RPMI7951 (cell line): Measurements from ENCODE around the gene AKAP9. TPM values are rescaled to one million over a fixed set of nuclear protein-coding genes. Genes with fewer than 3 reads are reported as not detected.
A peak's percentile ranks its signal among the peaks of the same experiment; 100 is the strongest.
"Not testable (repeated sequence)": the region's sequence is repeated elsewhere in the genome, so short reads cannot be mapped to it uniquely, and the experiment has no call there.

ENCODE experiments used
- DNase-seq: peaks from one replicate; pipeline ENCODE4 v3.0.0-alpha.2; 2012; ENCODE audit warnings: low read depth
- total RNA-seq: library from RNA; depleted of rRNA; stranded (reverse); fragments of >200 nt; shearing (Covaris generic); gene quantifications from 2 replicates; pipeline ENCODE4 v1.2.3, GENCODE V29; 2014

Gene AKAP9
- total RNA-seq, 1 experiment from 2014 or later = 22.3 TPM

DNA sequence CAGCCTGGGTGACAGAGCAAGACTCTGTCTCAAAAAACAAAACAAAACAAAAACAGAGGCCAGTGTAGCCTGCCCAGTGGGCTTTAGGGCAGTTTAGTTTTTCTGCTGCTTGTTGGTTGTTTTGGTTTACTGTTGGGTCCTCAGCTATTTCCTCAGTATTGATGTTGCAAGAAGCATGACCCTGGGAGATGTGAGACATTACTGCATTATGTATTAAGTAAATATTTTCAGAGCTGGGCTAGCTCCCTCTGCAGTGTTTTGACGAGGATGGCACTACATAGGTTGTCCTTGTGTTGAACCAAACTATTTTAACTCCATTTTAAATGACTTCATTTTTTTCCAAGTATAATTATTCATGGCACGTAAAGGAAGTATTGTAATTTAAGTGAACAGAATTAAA is 4.8 kb downstream of the AKAP9 start:
- no peak for DNase-seq

DNA sequence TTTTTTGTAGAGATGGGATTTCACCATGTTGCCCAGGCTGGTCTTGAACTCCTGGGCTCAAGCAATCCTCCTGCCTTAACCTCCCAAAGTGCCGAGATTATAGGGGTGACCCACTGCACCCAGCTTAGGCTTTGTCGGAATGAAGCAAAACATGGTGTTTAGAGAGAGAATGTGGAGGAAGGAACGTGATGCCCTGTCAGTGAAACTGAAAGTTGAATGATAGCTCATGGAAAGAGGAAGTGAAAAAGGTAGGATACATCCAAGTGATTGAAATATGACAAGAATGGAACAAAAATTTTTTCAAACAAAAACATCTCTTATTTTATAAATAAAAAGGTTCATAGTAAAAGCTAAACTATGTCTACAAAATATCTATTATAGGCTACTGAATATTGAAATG is 5.9 kb downstream of the AKAP9 start:
- DNase-seq = no peak

DNA sequence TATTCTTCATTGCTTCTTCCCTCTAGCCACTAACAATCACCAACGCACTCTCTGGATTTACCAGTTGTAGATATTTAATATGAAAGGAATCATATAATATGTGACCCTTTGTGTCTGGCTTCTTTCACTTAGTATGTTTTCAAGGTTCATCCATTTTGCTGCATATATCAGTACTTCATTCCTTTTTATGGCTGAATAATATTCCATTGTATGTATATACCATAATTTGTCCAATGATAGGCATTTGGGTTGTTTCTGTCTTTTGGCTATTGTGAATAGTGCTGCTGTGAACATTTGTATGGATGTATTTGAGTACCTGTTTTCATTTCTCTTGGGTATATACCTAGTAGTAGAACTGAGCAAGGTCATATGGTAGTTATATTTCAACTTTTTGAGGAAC is 7.3 kb downstream of the AKAP9 start:
- no peak for DNase-seq

DNA sequence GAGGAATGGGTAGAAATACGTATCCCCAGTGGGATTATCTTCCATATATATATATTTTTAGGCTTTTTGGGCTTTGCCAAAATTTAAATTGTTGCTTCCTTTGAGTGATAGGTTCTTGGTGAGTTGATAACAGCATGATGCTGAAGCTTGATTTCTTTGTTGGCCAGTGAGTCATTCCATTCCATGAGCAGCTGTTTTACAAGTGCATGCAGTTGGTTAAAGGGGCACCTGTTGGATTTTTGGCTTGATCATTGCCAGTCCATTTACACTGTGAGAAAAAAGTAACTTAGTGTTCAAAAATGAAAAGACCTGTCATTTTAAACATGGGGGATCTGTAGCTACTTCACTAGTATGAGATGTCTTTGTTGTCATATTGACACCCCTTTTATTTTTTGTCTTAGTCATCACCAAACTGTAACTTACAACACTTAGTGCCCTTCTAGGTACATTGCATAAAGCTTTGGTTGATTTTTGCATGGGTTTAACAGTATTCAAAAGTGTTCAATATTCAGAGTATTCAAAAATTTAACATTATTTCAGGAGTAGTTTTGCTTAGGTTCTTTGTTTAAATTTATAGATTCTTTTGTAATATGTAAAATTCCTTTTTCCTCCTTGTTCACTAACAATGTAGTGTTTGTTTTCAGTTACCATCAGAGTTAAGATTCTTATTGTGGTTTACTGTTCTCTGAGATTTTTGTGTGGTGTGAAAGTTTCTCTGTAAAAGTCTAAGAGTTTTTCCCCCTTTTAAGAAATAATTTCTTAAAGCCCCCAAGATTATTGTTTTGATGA is 8.8 kb downstream of the AKAP9 start:
- DNase-seq = peak; percentile 57

DNA sequence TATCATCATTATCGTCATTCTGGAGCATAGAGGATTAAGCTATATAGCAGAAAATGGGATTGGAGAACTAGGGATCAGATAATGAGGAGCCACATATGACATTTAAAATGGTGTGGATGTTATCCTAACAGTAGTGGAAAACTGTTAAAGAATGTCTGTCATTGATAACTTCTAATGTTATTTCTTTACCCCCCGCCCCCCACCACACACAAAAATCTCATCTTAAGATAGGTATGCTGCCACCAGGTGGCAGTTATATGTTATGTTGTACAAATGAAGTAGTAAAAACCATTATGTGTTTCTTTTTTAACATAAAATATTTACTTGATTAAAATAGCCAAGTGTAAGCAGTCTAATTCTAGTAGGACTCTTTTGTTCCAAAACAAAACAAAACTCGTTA is 13.0 kb downstream of the AKAP9 start:
- peak; percentile 17 for DNase-seq

DNA sequence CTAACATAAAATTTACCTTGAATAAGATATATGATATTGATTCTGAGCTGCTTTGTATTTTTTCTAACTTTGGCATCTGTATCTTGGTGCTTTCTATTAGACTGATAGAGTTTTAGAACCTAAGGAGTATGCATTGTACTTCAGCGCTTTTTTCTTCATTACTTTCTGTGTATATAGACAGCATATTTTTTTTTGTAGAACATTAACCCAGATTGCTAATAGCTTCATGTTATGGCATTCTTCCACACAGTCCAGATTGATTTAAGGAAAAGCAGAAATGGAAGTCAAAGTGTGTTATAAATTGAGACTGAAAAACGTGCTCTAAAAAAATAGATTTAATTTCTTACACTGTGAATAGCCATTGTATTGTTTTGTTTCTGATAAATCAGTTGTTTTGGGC is 15.8 kb downstream of the AKAP9 start:
- DNase-seq = not testable (repeated sequence)

DNA sequence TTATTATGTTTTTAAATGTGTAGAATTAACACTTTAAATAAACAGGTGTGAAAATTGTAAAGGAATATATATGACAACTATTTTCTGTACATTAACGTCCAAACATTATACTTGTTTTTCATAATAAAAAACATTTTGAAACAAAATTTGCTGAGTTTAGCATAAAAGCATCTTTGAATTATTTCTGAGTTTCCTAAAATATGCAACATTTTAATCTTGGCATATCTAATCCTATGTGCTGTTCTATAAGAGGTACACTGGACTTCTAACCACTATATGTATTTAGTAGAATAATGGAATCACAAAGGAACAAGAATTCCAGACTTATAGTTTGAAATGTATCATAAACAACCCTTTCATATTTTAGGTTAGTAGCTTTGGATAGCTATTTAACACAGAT is 16.6 kb downstream of the AKAP9 start:
- no peak for DNase-seq

DNA sequence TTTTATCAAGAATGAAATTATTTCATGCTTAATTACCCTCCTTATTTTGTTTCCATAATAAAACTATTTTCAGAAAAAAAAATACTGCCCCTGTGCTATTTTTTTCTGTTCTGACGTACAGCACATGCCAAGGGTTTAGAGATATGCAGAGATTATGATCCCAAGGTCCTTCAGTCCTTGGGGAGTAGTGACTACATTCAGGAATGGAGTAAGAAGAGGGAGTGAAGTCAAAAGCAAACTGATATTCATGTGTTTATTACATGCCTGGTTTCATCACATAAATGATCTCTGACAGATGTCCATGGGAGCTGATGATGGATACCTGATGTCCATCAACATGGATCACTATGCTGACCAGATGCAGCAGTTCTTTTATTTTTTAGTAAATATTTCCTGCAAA is 17.2 kb downstream of the AKAP9 start:
- DNase-seq = no peak

DNA sequence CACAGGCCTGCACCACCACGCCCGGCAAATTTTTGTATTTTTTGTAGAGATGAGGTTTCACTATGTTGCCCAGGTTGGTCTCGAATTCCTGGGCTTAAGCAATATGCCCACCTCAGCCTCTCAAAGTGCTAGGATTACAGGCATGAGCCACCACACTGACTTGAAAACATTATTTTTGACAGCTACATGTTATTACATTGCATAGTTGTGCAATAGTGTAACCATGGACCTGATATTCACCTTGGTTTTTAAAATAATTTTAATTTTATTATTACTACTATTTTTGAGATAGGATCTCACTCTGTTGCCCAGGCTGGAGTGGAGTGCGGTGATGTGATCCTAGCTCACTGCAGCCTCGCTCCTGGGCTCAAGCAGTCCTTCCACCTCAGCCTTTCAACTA is 18.4 kb downstream of the AKAP9 start:
- no peak for DNase-seq

DNA sequence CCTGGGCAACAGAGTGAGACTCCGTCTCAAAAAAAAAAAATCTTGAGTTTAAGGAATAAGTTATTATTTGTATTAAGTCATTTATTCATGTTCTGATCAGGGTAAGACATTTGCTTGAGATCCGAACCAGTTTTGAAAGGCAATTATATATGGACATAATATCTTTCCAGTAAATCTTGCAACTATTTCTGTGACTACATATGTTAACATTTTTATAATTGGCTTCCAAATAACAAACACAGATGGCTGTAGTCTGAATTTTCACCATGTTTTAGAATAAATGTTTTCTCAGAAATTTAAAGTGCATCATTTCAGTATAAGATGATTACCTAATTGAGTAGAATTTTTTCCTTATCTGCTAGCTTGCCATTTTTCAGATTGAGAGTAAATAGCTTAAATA is 21.2 kb downstream of the AKAP9 start:
- no peak for DNase-seq

DNA sequence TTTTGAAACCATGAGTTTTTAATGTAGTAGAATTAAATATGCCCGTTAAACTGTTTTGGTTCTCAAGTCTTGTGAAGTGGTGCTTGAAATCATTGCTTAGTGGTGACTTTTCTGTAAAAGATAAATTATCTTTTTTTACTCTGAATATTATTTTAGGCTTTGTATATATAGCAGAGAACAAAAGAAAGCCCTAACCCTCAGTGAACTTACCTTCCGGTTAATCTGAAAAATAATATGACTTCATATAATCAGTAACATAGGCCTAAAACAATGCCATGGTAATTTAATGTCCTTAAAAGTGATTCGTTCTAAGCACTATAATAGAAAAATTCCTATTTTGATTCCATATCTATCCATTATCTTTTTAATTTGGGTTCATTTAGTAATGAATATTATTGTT is 21.8 kb downstream of the AKAP9 start:
- no peak for DNase-seq

DNA sequence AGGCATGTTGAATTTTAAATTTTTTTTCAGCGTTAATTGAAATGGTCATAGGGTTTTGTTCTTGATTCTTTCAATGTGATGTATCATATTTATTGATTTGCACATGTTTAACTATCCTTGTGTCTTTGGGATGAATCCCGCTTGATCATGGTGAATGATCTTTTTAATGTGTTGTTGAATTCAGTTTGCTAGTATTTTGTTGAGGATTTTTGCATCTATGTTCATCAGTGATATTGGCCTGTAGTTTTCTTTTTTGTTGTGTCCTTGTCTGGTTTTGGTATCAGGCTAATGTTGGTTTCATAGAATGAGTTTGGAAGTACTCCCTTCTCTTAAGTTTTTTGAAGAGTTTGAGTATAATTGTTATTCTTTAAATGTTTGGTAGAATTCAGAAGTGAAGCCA is 26.9 kb downstream of the AKAP9 start:
- DNase-seq = not testable (repeated sequence)

DNA sequence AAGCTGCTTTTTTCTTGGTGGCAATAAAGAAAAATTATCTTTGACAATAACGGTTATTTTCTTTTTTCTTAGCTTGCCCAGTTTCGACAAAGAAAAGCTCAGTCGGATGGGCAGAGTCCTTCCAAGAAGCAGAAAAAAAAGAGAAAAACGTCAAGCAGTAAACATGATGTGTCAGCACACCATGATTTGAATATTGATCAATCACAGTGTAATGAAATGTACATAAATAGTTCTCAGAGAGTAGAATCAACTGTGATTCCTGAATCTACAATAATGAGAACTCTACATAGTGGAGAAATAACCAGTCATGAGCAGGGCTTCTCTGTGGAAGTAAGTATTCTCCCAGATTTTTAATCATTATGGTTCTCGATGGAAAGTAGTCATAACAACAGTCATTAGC is 33.0 kb downstream of the AKAP9 start:
- DNase-seq = no peak

DNA sequence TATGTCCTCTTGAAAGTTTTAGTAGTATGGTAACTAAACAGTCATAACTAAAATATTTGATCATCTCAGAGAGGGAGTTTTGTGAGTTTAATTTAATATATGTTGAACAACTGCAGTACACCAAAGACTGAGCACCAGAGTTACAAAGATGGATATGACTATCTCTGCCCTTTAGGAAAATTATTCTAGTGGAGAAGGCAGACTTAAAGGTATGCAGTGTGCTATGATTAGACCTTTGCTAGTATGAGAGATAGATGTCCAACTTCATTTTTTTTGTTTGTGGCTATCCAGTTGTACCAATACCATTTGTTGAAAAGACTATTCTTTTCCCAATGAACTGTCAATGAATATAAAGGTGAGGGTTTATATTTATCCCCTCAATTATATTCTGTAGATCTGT is 33.4 kb downstream of the AKAP9 start:
- no peak for DNase-seq

DNA sequence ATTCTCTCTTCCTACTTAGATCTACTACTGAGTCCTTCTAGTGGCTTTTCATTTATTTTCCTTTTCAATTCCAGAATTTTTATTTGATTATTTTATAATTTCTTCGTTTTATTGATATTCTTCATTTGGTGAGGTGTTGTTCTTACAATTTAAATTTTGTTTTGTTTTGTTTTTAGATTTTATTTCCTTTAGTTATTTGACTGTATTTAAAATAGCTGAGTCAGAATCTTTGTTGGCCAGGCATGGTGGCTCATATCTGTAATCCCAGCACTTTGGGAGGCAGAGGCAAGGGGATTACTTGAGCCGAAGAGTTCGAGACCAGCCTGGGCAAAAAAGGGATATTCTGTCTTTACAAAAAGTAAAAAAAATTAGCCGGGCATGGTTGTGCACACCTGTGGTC is 36.1 kb downstream of the AKAP9 start:
- no peak for DNase-seq

DNA sequence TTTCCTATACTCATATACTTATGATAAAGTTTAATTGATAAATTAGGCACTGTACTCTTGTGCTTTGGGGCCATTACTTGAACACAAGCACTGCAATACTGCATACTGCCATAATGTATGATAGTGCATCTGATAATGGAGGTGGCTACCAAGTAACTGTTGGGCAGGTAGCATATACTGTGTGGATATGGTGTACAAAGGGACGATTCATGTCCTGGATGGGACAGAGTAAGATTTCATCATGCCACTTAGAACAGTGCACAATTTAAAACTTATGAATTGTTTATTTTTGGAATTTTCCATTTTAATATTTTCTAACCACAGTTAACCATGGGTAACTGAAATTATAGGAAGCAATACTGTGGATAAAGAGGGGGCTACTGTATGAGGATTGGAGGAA is 38.9 kb downstream of the AKAP9 start:
- DNase-seq = no peak

DNA sequence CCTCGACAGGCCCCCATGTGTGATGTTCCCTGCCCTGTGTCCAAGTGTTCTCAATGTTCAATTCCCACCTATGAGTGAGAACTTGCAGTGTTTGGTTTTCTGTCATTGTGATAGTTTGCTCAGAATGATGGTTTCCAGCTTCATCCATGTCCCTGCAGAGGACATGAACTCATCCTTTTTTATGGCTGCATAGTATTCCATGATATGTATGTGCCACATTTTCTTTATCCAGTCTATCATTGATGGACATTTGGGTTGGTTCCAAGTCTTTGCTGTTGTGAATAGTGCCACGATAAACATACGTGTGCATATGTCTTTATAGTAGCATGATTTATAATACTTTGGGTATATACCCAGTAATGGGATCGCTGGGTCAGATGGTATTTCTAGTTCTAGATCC is 41.7 kb downstream of the AKAP9 start:
- DNase-seq = not testable (repeated sequence)

DNA sequence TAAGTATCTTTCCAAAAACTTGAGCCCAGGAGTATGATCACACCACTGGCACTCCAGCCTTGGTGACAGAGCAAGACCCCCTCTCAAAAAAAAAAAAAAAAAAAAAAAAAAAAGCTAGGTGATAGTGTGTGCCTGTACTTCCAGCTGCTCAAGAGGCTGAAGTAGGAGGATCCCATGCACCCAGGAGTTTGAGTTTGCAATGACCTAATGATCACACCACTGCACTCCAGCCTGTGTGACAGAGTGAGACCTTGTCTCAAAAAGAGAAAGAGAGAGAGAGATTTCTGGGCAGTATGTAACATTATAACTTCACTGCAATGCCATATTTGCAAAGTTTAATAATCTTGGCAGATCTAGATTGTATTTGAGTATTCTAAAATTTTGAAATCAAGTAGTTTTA is 47.6 kb downstream of the AKAP9 start:
- no peak for DNase-seq

DNA sequence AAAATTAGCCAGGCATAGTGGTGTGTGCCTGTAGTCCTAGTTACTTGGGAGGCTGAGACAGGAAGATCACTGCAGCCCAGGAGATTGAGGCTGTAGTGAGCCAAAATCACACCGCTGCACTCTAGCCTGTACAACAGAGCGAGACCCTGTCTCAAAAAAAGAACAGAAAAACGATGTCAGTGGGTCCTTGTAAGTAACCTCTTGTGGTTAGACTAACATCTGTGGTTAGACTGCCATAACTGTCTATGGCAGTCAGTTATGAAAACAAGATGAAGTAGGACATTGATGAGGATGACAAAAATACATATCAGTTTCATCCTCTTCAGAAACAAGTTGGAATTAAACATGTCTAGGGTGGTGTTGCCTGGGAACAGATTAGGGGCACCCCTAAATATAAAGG is 53.3 kb downstream of the AKAP9 start:
- no peak for DNase-seq

DNA sequence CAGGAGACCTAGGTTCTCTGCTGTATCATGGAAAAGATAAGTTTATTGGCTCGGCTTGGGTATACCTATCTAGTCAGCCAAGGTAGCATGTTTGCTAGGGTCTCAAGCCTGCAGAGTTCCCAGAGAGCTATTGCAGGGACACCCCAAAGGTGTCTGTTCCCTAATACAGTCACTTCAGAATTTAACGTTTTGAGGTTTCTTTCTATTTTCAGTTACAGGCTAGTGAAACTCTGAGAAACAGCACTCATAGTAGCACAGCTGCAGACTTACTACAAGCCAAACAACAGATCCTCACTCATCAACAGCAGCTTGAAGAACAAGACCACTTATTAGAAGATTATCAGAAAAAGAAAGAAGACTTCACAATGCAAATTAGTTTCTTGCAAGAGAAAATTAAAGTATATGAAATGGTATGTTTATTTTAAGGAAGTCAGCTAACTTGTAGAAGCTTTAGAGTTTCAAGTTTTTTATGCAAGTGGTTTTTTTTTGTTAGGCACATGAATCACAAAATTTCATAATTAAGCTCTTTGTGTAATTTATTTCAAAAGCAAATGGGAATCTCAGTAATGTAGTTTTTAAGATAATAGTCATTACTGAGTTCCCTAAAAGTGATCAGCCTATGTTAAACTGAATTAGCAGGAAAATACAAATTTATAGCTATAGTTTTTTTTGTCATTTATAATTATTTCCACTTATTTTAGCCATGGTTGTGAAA is 54.9 kb downstream of the AKAP9 start:
- no peak for DNase-seq

DNA sequence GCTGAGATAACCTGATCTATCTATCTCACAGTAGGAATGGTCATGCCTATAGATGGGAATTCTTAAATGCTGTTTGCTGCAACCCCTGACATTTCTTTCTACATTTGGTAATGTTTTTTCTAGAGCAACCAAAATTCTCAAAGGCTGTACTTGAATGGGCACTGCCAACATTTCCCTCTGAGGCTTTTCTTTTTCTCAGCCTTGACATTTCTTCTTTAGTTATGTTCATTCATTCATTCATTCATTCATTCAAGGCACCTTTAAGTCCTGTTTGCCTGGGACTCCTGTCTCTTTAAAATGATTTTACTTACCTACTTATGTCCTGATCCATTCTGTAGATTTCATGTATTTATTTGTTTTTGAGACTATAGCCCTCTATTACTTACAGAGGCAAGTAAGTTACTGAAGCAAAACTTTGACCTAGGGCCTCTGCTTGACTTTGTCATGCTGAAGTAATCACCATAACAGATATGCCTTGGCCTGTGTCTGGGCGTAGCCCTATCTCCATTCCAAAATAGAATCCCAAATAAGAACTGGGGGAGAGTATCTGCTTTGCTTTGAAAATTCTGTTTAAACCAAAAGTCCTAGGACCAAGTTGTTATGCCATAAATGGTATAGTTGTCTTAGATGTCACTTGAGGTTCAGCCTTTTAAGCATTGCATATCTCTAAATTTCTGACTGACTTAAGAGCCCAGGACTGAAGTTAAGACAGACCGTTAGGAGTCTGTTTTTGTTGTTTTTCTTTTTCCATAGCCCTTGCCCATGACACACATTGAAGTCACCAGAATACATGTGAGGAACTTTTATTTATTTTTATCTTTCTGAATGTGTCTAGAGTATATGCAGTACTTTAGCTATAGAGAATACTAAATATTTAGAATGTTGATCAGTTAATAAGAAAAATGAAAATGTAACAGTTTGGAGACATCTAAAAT is 59.2 kb downstream of the AKAP9 start:
- DNase-seq = no peak

DNA sequence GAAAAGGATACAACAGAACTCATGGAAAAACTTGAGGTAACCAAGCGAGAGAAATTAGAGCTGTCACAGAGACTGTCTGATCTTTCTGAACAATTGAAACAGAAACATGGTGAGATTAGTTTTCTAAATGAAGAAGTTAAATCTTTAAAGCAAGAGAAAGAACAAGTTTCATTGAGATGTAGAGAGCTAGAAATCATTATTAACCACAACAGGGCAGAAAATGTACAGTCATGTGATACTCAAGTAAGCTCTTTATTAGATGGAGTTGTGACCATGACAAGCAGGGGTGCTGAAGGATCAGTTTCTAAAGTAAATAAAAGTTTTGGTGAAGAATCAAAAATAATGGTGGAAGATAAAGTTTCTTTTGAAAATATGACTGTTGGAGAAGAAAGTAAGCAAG is 62.1 kb downstream of the AKAP9 start:
- DNase-seq = no peak
